Body of pancreas (tissue), 4 donors: ENCODE results near the gene MMP19. TPM values are rescaled to one million over a fixed set of nuclear protein-coding genes. Genes with fewer than 3 reads are reported as not detected.

Experiments used
- ATAC-seq: fragments of 150-250 bp; one replicate; pipeline ENCODE4 v1.9.1; 2016
- DNase-seq, 4 donors: peaks; one replicate each; pipeline ENCODE4 v3.0.0-alpha.2; 2019
- H3K27ac ChIP-seq, 4 donors: fragments of 200-600 bp; sonication (generic); 1 replicate in 3 of 4; 2 replicates in 1 of 4; pipeline versions ENCODE4 v1.5.1 to v1.6.1; 2016 to 2019; ENCODE audit warnings: mild to moderate bottlenecking in 1 of 4, mixed read lengths in 1 of 4, moderate library complexity in 1 of 4
- H3K27me3 ChIP-seq, 2 donors: fragments of 200-600 bp; sonication (generic); one replicate each; pipeline ENCODE4 v1.6.0; 2016; ENCODE audit warnings: mild to moderate bottlenecking in 1 of 2
- H3K36me3 ChIP-seq, 2 donors: fragments of 200-600 bp; sonication (generic); replicated peaks in 1 of 2; 2 replicates each; pipeline ENCODE4 v1.5.1; 2016; ENCODE audit warnings: low read depth in 2 of 2; ENCODE audit not compliant: insufficient read depth in 1 of 2
- H3K4me1 ChIP-seq: fragments of 200-600 bp; sonication (generic); one replicate; pipeline ENCODE4 v1.6.0; 2016
- H3K4me3 ChIP-seq, 2 donors: fragments of 200-600 bp; sonication (generic); 1 replicate in 1 of 2; 2 replicates in 1 of 2; pipeline ENCODE4 v1.5.1; 2016 to 2019
- H3K9me3 ChIP-seq, 3 donors: fragments of 200-600 bp; sonication (generic); 1 replicate in 2 of 3; 2 replicates in 1 of 3; pipeline ENCODE4 v1.5.1; 2016
- POLR2A ChIP-seq, 3 donors: fragments of 450-650 bp; IDR thresholded peaks; one replicate each; pipeline ENCODE4 v1.6.1; 2016; ENCODE audit warnings: antibody characterized with exemption in 3 of 3, mild to moderate bottlenecking in 2 of 3
- WGBS, 2 donors: methylation state at CpG; one replicate each; pipeline ENCODE4 v1.1.5; 2017; 5-methylcytosine and 5-hydroxymethylcytosine counted together
- intact Hi-C: fragments of 100-400 bp; cut with DNase I; formaldehyde crosslinking; loops from one replicate; pipeline ENCODE4 v1.15.1; 2023
- total RNA-seq, 2 donors: library from RNA; depleted of rRNA; stranded (reverse); fragments of >200 nt; gene quantifications; one replicate each; pipeline ENCODE4 v1.1.0, GENCODE V29; 2016
- TF ChIP-seq, protein P1 (sequence below), 7 experiments: fragments of 450-650 bp in 4 of 7; fragments of 200-600 bp in 3 of 7; sonication (generic) in 3 of 7; IDR thresholded peaks; one replicate each; pipeline ENCODE4 v1.5.1; 2016 to 2019; ENCODE audit warnings: antibody characterized with exemption in 7 of 7

The MMP19 gene
- total RNA-seq, 2 donors from 2014 or later = 3.4 to 23.4 TPM

DNA sequence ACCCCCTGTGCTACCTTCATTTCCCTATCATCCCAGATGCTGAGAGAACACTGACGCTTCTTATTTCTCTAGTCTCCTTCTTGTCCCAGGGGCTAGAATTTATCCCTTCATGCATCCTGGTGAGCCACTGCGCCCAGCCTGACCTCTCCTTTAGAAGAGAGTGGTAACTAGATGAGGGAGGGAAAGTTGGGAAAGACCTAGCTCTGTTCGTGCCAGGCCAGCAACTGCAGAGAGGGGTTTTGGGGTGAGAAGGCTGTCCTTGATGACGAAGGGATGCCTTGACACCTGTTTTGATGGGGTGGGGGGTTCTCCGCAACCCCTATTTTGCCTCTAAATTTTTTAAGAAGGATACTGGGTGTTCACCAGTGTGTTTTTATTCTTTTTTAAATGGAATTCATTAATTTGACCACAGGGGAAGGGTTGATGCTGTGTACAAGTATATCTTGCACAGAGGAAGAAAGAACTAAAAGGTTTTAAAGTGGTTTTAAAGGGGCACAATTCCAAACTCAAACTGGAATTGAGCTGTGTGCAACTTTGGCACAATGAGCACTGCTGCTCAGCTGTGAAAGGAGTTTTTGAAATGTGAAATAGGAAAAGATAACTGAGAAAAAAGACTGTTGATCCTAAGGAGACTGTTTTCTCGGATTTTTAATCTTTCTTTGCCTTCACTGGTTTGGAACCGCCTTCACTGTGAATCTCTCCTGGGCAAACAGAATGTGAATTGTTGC is 7.0 kb upstream of the MMP19 start:
- WGBS, 2 donors = 68 to 76% methylated on average over 7 of the region's 7 CpGs

DNA sequence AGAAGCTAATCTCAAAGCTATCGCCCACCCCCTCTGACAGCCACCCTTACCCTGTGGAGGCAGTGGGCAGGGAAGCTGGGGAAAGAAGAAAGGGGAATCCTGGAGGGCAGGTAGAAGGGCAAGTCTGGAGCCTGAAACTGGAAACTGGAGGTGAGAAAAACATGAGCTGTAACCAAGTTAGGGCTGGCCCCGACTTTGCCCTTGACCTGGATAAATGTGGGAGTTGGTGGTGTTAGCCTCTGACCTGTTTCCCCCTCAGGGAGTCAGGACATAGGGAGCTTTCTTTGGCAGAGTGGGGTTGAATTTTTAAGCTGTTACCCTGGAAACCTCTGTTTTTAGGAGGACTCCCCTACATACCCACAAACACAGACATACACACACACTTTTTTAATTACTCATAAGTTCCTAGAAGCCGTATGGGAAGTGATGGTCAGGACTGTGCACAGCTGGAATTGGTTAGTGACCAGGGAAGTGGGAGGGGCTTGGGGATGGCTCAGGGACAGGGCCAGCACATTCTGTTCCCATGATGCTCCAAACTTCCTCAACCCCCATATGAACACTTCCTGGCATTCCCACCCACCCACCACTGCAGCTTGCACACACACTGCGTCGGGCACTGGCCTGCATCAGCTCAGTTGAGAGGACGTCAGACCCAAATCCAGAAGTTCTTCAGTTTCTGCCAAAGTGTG is 5.0 kb upstream of the MMP19 start:
- peak; percentile 85 for ATAC-seq
- H3K27ac ChIP-seq = peak overlapping the region; percentile 15 to 83 (median 45)
- intact Hi-C loops = no loop called here
- no peaks in the 10 kb centered on the region for H3K27me3 ChIP-seq
- WGBS, 2 donors = 50 to 52% methylated on average over 4 to 6 of the region's 6 CpGs
- DNase-seq = peak; percentile 52 to 91 (median 67)
- no peak overlapping the region for H3K4me3 ChIP-seq
- no peaks in the 10 kb centered on the region for H3K36me3 ChIP-seq
- H3K9me3 ChIP-seq = no peaks in the 10 kb centered on the region
- TF ChIP-seq POLR2A (IDR thresholded peaks at IDR 0.05) = peak in 2 of 3 donors; percentile 23 to 54
- TF ChIP-seq, protein P1, sequence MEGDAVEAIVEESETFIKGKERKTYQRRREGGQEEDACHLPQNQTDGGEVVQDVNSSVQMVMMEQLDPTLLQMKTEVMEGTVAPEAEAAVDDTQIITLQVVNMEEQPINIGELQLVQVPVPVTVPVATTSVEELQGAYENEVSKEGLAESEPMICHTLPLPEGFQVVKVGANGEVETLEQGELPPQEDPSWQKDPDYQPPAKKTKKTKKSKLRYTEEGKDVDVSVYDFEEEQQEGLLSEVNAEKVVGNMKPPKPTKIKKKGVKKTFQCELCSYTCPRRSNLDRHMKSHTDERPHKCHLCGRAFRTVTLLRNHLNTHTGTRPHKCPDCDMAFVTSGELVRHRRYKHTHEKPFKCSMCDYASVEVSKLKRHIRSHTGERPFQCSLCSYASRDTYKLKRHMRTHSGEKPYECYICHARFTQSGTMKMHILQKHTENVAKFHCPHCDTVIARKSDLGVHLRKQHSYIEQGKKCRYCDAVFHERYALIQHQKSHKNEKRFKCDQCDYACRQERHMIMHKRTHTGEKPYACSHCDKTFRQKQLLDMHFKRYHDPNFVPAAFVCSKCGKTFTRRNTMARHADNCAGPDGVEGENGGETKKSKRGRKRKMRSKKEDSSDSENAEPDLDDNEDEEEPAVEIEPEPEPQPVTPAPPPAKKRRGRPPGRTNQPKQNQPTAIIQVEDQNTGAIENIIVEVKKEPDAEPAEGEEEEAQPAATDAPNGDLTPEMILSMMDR (IDR thresholded peaks at IDR 0.05) = no peak
- H3K4me1 ChIP-seq = no peaks in the 10 kb centered on the region

More for the DNA sequence above, 7.0 kb upstream of the MMP19 start:
- Histone ChIP-seq H3K27ac (no peak overlapping the region), H3K36me3 (no peaks in the 10 kb centered on the region), H3K27me3 (no peaks in the 10 kb centered on the region), H3K4me3 (no peak overlapping the region), H3K4me1 (no peaks in the 10 kb centered on the region), H3K9me3 (no peaks in the 10 kb centered on the region)
- DNase-seq (no peak), ATAC-seq (no peak)
- intact Hi-C loops = no loop called here
- TF ChIP-seq POLR2A (IDR thresholded peaks at IDR 0.05) = no peak
- TF ChIP-seq, protein P1 (IDR thresholded peaks at IDR 0.05) = no peak

DNA sequence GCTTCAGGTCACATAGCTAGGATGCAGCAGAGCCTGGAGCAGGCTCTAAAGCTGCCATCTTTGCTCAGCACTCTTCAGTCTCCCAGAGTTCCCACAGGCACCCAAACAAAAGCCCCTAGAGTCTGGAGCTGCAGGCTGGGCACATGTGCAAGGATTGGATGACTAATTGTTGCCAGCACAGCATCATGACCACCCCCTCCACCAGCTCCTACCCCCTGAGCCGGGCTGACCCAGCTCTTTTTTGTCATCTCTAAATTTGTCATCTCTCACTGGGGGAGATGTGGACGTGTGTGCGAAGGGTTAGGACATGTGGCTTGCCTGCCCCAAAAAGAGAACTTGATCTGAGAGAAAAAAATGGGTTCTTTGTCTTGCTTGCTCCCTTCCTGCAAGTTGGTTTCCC is 4.3 kb upstream of the MMP19 start:
- intact Hi-C loops = no loop called here
- Histone ChIP-seq H3K27me3 (no peaks in the 10 kb centered on the region), H3K36me3 (no peaks in the 10 kb centered on the region), H3K27ac (peak overlapping the region in 2 of 4 donors; percentile 61 to 83), H3K4me3 (no peak overlapping the region), H3K4me1 (no peaks in the 10 kb centered on the region), H3K9me3 (no peaks in the 10 kb centered on the region)
- 67 to 73% methylated on average over 3 of the region's 3 CpGs for WGBS, 2 donors
- ATAC-seq = no peak
- TF ChIP-seq, protein P1 (IDR thresholded peaks at IDR 0.05) = no peak
- TF ChIP-seq POLR2A (IDR thresholded peaks at IDR 0.05) = no peak
- DNase-seq = peak in 1 of 4 donors; percentile 67

DNA sequence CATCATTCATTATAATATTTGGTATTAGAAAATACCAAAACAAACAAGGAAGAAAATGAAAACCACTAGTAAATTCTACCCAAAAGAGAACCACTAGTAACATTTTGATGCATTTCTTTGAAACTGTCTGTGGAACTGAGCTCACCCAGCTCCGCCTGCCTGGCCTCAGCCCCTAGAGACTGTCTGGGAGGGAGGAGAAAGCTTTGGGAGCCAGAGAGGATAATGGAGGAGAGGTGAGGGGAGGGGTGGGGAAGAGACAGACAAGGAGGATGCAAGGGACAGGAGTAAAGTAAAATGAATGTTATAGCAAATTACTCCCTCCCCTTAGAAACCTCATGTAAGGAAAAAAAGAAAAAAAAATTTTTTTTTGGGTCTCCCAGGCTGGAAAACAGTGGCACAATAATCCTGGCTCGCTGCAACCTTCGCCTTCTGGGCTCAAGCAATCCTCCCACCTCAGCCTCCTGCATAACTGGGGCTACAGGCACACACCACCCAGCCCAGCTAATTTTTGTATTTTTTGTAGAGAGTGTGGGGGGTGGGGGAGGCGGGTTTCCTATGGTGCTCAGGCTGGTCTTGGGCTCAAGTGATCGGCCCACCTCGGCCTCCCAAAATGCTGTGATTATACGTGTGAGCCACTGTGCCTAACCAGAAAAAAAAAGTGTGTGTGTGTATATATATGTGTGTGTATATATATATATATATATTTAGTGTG is 3.2 kb upstream of the MMP19 start:
- no peak for TF ChIP-seq POLR2A (IDR thresholded peaks at IDR 0.05)
- TF ChIP-seq, protein P1 (IDR thresholded peaks at IDR 0.05) = no peak
- H3K9me3 ChIP-seq = no peaks in the 10 kb centered on the region
- no peaks in the 10 kb centered on the region for H3K27me3 ChIP-seq
- DNase-seq (no peak), ATAC-seq (no peak)
- intact Hi-C loops = no loop called here
- H3K36me3 ChIP-seq = no peaks in the 10 kb centered on the region
- peak overlapping the region in 1 of 4 donors; percentile 83 for H3K27ac ChIP-seq
- H3K4me1 ChIP-seq = no peaks in the 10 kb centered on the region
- WGBS, 2 donors = 65 to 67% methylated on average over 7 of the region's 7 CpGs
- H3K4me3 ChIP-seq = no peak overlapping the region
